ENCODE measurements around the gene SPSB1.

SPSB1 gene

GRCh38 chr1:9260059-9260766 lies 32.5 kb upstream of the SPSB1 start:
- no peak for DNase-seq

- DNase-seq = no peak
These were observed 31.2 kb upstream of the SPSB1 start for GRCh38 chr1:9261496-9261895.

GRCh38 chr1:9262096-9262986 lies 30.4 kb upstream of the SPSB1 start:
- DNase-seq = no peak

GRCh38 chr1:9263276-9263855 lies 29.3 kb upstream of the SPSB1 start:
- no peak for DNase-seq

- no peak for DNase-seq
These were observed 28.5 kb upstream of the SPSB1 start for GRCh38 chr1:9263984-9264872.

GRCh38 chr1:9265037-9265436 lies 27.7 kb upstream of the SPSB1 start:
- no peak for DNase-seq

GRCh38 chr1:9265968-9266367 lies 26.7 kb upstream of the SPSB1 start:
- DNase-seq = no peak

- no peak for DNase-seq
These were observed 25.4 kb upstream of the SPSB1 start for GRCh38 chr1:9267352-9267686.

GRCh38 chr1:9267827-9268581 lies 24.7 kb upstream of the SPSB1 start:
- no peak for DNase-seq

GRCh38 chr1:9269078-9269501 lies 23.6 kb upstream of the SPSB1 start:
- no peak for DNase-seq

GRCh38 chr1:9269721-9270120 lies 23.0 kb upstream of the SPSB1 start:
- no peak for DNase-seq

- DNase-seq = no peak
These were observed 22.3 kb upstream of the SPSB1 start for GRCh38 chr1:9270290-9270883.

GRCh38 chr1:9271283-9271682 lies 21.4 kb upstream of the SPSB1 start:
- DNase-seq = no peak

GRCh38 chr1:9271861-9272595 lies 20.7 kb upstream of the SPSB1 start:
- DNase-seq = no peak

GRCh38 chr1:9273177-9273576 lies 19.5 kb upstream of the SPSB1 start:
- DNase-seq = no peak

- no peak for DNase-seq
These were observed 17.5 kb upstream of the SPSB1 start for GRCh38 chr1:9275161-9275560.

- DNase-seq = no peak
These were observed 17.1 kb upstream of the SPSB1 start for GRCh38 chr1:9275567-9276034.

GRCh38 chr1:9278116-9278515 lies 14.6 kb upstream of the SPSB1 start:
- DNase-seq = no peak

- DNase-seq = no peak
These were observed 14.0 kb upstream of the SPSB1 start for GRCh38 chr1:9278585-9279153.

GRCh38 chr1:9279172-9279840 lies 13.4 kb upstream of the SPSB1 start:
- DNase-seq = no peak

Measured in activated T-cell treated with anti-CD3 and anti-CD28 coated beads, Interleukin-2, amount 50 U/mL, for 1 hour (primary cell).